HG03280 (cell line): Measurements from ENCODE around the gene INPP5A.
"Not testable (repeated sequence)": the region's sequence is repeated elsewhere in the genome, so short reads cannot be mapped to it uniquely, and the experiment has no call there.

Experiments
- ATAC-seq: cut with Tn5 transposase; IDR thresholded peaks from one replicate; pipeline ENCODE4 v1.9.1; 2021; ENCODE audit warnings: mild to moderate bottlenecking, moderate library complexity; ENCODE audit not compliant: unreplicated experiment

Gene INPP5A

DNA sequence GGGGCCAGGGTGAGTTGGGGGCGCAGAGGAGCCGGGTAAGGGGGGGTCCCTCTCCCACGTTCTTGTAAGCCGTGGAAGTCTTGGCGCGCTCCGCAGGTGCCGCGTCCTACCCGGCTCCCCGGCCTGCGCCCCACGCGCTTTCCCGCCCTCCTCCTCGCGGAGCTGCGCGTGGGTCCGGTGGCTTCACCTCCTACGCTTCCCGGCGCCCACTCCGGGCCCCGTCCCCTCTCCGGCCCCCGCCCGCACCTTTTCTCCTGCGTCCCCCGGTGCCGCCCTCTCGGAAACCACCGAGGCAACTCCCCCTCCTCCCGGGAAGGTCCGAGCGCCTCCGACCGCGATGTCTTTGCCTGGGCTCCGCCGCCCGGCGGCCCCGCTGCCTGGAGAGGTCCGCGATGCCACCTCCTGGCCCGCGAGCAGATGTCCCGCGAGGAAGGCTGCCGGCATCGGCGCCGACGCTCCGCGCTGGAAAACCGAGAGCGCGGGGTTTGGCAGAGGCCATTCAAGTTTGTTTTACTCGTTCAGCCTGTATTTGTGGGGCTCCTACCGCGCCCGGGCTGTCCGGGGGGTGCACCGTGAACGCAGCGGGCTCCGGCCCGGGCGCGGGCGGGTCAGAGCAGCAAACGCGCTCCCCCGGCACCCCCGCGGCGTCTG is 250.7 kb downstream of the INPP5A start:
- ATAC-seq = no peak

DNA sequence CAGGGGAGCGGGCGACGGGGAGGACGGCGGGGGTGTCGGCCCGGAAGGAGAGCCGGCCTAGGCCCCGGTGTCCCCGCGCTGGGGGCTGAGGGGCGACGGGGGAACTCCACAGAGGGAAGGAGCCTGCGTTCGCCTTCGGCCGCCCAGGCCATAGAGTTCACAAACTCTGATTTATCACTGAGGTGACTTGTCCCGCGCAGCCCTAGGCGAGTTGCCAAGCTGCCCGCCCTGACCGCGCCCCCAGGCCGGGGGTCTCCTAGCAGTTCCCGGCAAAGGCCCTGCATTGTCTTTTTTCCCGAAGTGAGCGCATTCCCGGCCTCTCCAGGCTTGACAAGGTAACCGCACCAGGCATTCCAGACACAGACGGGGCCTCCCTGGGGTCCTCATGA is 251.2 kb downstream of the INPP5A start:
- ATAC-seq = no peak

- no peak for ATAC-seq
These were observed 252.1 kb downstream of the INPP5A start for GRCh38 chr10:132789659-132790148.

DNA sequence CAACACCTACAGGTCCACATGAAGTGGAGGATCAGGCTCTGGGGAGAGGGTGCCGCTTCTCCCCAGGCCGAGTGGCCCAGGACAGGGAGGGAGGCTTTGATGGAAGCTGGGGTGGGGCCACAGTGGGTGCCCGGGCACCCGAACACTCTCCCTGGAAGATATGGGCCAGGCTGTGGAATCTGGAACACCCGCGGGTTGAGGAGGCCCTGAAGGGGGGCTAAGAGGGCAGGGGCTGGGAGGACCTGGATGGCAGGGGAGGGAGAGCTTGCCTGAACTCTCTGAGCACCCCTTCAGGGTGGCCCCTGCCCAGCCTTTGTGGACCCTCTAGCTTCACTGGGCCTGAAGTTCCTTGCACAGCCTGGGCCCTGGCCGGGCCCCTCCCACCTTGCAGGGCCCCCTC is 252.9 kb downstream of the INPP5A start:
- ATAC-seq = no peak

DNA sequence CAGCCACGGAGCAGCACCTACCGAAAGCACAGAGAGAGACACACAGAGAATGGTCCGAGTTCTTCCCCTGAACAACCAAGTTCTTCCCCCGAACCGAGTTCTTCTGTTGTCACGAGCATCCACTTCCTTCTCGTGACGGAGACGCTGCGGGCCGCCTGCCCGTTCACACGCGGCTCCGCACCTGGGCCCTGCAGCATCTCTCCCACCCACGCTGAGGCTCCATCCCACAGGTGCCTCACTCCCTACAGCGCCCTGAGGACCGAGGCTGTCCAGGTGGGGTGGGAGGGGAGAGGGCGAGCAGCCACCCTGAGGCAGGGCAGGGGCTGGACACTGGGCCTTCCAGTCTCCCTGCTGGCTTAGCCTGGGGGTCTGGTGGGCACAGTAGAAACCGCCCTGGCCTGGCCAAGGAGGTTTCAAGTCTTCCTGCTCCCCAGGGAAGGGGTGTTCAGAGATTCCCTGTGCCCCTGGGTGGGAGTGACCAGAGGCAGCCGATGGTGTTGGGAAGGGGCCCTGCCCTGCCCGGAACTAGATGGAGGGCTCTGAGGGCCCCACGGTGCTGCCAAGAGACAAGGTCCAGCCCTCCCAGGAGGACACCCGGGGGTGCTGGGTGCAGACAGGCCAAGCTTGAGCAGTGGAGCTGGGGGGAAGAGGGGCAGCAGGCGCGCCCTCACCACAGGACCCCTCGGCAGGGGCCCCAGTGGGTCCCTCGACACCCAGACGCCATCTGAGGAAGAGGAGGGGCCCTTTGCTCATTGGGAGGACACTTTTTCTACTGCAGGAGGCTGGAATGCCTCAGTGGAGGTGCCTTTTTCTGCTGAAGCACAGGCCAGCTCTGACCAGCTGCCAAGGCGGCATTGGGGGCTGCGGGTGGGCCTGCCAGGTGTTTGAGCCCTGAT is 253.6 kb downstream of the INPP5A start:
- ATAC-seq = no peak

GRCh38 chr10:132792099-132792498 is 254.5 kb downstream of the INPP5A start:
- not testable (repeated sequence) for ATAC-seq

DNA sequence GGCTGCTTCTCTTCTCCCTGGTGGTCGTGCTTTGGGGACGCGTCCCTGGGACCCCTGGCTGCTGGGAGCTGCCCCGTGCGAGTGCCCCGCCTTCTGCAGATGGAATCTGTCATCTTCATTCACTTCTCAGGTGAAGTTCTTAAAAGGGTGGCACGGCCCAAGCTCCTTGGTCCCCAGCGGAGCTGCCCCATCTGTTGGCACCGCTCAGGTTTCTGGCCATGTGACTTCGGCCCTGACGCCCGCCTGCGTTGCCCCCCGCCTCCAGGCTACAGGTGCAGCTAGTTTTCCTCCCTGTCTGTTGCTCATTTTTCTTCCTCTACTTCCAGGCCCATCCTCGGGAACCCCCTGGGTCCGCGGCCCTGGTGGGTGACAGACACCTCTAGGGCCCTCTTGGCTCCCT is 255.2 kb downstream of the INPP5A start:
- no peak for ATAC-seq

- no peak for ATAC-seq
These were observed 255.6 kb downstream of the INPP5A start for GRCh38 chr10:132793213-132793612.

DNA sequence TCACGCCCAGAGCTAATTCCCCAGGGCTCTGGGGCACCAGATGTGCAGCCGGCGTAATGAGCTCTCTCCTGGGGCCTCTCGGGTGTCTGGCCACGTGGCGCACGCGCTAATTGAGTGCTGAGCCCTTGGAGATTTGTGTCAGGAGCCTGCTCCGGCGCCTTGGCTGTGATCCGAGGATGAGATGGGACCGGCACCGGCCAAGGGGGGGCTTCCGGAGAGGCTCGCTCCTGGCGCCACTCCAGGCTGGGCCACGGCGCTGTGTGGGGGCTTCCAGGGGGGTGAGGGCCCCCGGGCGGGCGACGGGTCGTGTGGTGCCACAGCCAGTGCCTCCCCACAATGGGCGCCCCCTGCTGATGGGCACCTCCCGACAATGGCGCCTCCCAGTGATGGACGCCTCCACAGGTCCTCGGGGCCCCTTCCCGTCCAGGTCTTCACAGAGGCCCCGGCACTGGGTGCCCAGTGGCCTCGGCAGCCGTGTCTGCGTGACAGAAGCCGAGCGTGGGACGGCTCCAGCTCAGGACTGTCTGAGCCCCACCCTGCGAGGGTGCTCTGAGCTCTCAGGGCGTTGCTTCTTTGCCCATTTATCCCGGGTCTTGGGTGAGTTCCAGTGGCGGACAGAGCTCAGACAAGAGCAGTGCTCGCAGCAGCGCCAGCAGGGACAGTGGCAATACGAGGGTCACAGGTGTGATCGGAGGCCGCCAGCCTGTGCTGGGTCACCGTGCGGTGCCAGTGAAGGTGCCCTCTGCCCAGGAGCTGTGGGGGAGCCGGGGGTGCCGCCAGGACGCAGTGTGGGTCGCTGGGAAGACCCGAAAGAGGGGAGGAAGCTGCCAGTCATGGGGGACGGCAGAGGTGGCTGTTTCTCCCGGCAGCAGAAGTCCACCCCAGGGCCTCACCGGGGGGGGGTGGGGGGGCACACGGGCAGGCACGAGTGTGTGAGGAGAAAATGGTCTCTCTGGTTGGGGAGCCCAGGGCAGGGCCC is 256.6 kb downstream of the INPP5A start:
- no peak for ATAC-seq

DNA sequence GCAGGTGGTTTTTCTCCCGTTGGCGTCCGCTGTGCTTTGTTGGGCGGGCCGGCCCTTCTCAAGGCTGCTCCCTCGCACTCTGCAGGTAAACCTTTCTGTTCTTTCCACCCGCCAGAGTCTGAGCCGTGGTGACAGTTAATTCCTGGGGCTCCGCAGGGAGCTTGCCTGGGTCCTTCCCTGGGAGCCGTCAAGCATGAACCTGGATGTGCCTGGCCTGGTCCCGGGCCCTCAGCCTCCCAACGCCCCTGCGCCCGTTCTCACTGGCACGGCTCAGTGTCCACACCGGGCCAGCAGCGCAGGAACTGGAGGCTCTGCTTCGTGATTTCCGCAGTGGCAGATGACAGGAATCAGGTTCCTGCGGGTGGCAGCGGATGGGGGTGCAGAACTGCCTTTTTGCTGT is 259.3 kb downstream of the INPP5A start:
- no peak for ATAC-seq

DNA sequence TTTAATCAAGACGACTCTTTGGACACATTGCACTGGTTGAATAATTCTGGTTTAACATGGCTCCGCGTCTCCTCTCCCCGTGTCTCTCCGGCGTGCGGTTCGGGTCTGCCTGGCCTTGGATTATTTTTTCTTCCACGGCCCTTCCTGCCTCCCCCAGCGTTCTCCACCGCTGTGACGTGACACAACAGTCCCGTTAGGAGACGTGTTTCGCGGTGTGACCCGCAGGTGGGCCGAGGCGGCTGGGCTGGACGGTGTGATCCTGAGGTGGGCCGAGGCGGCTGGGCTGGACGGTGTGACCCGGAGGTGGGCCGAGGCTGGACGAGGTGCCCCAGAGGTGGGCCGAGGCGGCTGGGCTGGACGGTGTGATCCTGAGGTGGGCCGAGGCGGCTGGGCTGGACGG is 260.4 kb downstream of the INPP5A start:
- ATAC-seq = not testable (repeated sequence)

- no peak for ATAC-seq
These were observed 260.8 kb downstream of the INPP5A start for GRCh38 chr10:132798403-132798802.

GRCh38 chr10:132798876-132799275 is 261.3 kb downstream of the INPP5A start:
- no peak for ATAC-seq

GRCh38 chr10:132799865-132800264 is 262.3 kb downstream of the INPP5A start:
- ATAC-seq = no peak

DNA sequence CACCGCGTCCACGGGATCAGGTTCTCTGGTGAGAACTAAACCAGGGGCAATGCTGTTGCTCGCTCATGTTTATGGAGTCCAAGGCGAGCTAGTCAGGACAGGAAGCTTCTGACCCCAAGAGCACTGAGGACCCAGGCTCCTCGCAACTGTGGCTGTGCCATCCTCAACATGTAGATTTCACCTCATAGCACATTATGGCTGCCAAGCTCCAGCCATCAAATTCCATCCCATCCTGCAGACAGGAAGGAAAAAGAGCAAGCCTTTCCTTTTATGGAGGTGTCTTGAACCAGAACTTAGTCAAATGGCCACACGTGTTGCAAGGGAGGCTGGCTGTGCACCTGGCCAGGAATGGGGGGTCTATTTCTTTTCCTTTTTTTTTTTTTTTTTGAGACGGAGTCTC is 264.5 kb downstream of the INPP5A start:
- no peak for ATAC-seq

DNA sequence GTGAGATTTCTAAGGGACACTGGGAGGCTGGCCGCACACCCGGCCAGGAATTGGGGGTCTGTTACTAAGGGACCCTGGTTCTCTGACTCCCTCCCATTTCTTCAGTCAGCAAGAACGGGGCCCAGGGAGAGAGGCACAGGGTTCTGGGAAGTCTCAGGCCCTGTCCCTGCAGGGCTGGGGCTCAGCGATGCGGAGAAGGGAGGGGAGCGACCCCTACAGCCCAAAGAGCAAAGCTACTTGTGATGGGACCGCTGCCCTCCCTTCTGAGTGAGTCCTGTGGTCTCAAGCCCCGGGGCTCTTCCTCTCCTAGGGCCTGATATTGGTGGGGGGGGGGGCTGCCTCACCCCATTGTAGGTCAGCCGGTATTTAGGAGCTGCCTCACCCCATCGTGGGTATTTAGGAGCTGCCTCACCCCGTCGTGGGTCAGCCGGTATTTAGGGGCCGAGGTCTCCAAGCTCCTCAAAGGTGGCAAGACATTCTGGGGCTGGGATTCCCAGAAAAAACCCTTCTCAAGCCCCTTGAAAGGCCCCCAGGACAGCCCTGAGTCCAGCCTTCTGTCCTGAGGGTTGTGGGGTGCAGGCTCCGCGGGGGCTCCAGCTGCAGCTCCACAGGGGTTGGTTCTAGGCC is 265.2 kb downstream of the INPP5A start:
- ATAC-seq = no peak

DNA sequence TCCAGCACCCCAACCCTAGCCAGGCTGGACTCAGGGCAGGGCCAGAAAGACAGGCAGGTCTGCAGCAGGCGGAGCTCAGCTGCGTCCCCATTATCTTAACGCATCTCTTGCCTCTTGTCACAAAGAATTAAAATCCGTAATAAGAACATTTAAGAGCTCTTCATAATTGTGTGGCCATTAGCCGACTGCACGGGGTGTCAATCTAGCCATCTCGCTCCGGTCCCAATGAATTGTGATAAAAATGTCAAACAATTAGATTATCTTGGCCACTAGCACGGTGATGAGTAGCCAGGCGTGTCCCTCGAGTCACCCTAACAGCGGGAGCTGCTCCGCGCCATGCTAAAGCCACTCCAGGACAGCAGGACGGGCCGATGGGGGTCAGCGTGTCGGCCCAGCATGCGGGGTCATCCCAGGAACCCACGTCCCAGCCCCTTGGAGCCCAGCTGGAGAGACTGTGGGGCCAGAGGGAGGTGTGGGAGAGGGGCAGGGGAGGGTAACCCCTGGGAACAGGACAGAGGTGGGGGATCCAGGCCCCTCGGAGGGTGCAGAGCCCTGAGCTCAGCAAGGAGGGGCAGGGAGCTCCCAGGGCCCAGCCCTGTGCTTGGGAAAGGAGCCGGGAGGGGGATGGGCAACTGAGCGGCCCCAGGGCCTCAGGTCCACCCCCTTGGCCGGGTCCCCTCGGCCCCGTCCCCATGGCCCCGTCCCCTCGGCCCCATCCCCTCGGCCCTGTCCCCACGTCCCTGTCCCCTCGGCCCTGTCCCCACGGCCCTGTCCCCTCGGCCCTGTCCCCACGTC is 266.0 kb downstream of the INPP5A start:
- no peak for ATAC-seq

DNA sequence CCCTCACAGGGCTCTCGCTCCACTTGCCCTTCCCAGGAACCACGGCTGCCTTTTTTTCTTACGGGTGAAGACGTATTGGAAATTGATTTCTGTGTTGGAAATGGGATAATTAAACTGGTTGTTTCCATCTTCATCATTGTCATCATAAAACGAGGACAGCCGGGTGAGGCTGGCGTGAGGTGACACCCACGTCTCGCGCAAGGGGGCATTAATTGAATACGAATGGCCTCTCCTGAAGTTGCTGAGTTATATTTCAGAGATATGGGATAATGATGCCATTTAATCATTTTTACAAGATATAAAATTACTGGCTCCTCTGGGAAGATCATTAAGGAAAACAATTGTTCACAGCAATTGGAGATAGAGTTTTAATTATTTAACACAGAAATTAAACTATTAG is 266.7 kb downstream of the INPP5A start:
- ATAC-seq = no peak

DNA sequence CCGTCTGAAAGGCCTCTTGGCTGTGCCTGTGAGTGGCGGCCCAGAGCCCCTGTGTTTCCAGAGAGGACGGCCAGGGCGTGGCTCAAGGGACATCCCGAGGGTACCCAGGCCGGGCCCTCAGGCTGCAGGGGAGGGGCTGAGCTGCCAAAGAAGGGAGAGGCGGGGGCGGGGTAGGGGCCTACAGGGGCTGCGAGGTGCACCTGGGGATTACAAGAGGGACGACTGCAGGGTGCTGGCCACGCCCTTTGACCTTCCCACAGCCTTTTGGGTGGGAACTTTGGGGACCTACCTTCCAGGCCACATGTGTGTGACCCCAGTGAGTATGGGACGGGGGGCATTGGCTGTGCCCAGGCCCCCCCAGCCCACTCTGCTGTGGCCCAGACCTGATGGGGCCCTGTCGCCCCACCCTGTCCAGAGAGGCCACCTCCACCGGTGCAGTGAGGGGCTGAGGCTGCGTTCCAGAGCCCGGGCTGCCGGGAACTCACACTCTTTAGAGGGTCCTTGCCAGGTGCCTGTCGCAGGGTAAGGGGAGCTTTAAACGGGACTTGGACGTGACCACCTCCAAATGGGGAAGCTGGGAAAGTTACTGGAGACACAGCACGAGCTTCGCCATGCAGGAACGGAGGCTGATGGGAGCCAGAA is 267.3 kb downstream of the INPP5A start:
- ATAC-seq = no peak
